DOHH2 (cell line): ENCODE data around the gene KIF26B.

Experiments used
- H3F3A ChIP-seq: fragments of 200-600 bp; sonication (generic), shearing (Covaris generic); 2 replicates; pipeline ENCODE4 v1.6.0; 2016; ENCODE audit warnings: antibody characterized with exemption, mild to moderate bottlenecking; ENCODE audit not compliant: control insufficient read depth, insufficient read depth
- H3K27ac ChIP-seq: fragments of 200-600 bp; sonication (generic); 2 replicates; pipeline ENCODE4 v1.5.1; 2014; ENCODE audit warnings: low read depth, mild to moderate bottlenecking, low read length, moderate library complexity
- H3K27me3 ChIP-seq: fragments of 200-600 bp; sonication (generic); 2 replicates; pipeline ENCODE4 v1.6.1; 2014; ENCODE audit warnings: mild to moderate bottlenecking, low read length, mixed read lengths; ENCODE audit not compliant: control insufficient read depth
- H3K36me3 ChIP-seq: fragments of 200-600 bp; sonication (generic); 2 replicates; pipeline ENCODE4 v1.6.1; 2014; ENCODE audit warnings: mild to moderate bottlenecking, low read length, moderate library complexity, mixed read lengths; ENCODE audit not compliant: control insufficient read depth
- H3K4me1 ChIP-seq: fragments of 200-600 bp; sonication (generic); 2 replicates; pipeline ENCODE4 v1.6.1; 2014; ENCODE audit warnings: mild to moderate bottlenecking, low read length, mixed read lengths; ENCODE audit not compliant: control insufficient read depth
- H3K4me2 ChIP-seq: fragments of 200-600 bp; sonication (generic); 2 replicates; pipeline ENCODE4 v1.6.0; 2014; ENCODE audit warnings: mild to moderate bottlenecking, low read length, moderate library complexity
- H3K4me3 ChIP-seq: fragments of 200-600 bp; sonication (generic); 2 replicates; pipeline ENCODE4 v1.5.1; 2014; ENCODE audit warnings: mild to moderate bottlenecking, low read length, mixed read lengths
- H3K79me2 ChIP-seq: fragments of 200-600 bp; sonication (generic); 2 replicates; pipeline ENCODE4 v1.6.1; 2014; ENCODE audit warnings: mild to moderate bottlenecking, low read length, mixed read lengths; ENCODE audit not compliant: control insufficient read depth
- H3K9me2 ChIP-seq: fragments of 200-600 bp; sonication (generic); replicated peaks from 2 replicates; pipeline ENCODE4 v1.6.1; 2014; ENCODE audit warnings: mild to moderate bottlenecking, low read length, mixed read lengths; ENCODE audit not compliant: control insufficient read depth
- H3K9me3 ChIP-seq: fragments of 200-600 bp; sonication (generic); 2 replicates; pipeline ENCODE4 v1.6.1; 2014; ENCODE audit warnings: antibody characterized with exemption, low read length, mixed read lengths; ENCODE audit not compliant: control insufficient read depth, insufficient read depth
- H4K20me1 ChIP-seq: fragments of 200-600 bp; sonication (generic); 2 replicates; pipeline ENCODE4 v1.6.0; 2014; ENCODE audit warnings: low read depth, mild to moderate bottlenecking, antibody characterized with exemption, low read length, moderate library complexity; ENCODE audit not compliant: control insufficient read depth, insufficient read depth
- EZH2phosphoT487 ChIP-seq: fragments of 200-600 bp; sonication (generic); IDR thresholded peaks from 2 replicates; pipeline ENCODE4 v1.6.1; 2017; ENCODE audit warnings: borderline replicate concordance, mild to moderate bottlenecking, antibody characterized with exemption, low read length, moderate library complexity, mixed read lengths
- TF ChIP-seq, protein P1 (sequence below): fragments of 200-600 bp; sonication (generic); IDR thresholded peaks from one replicate; pipeline ENCODE4 v1.5.1; 2014; ENCODE audit warnings: antibody characterized with exemption, mild to moderate bottlenecking, low read depth, low read length; ENCODE audit not compliant: poor library complexity, severe bottlenecking

The KIF26B gene

DNA sequence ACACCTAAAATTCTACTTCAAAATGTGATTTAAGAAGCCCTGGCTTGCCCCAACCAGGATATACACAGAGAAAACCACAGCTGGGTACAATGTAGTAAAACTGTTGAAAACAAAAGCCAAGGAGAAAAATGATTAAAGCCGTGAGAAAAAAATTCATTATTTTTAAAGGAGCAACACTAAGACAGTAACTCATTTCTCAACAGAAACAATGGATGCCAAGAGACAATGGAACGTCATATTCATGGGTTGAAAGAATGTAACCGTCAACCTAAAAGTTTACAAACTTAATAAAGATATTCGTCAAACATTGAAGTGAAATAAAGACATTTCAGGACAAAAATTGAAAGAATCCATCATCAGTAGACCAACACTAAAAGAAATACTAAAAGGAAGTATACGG is 340.9 kb downstream of the KIF26B start:
- Histone ChIP-seq H3K4me2 (no peak overlapping the region), H3K79me2 (no peaks in the 10 kb centered on the region), H4K20me1 (no peaks in the 10 kb centered on the region), H3K4me3 (no peak overlapping the region), H3K9me3 (no peaks in the 10 kb centered on the region), H3K27me3 (0 out of 2 replicates have a peak, but pooled peaks cover 3% of the 10 kb centered on the region), H3K9me2 (no peaks in the 10 kb centered on the region), H3K4me1 (no peaks in the 10 kb centered on the region), H3F3A (no peaks in the 10 kb centered on the region), H3K27ac (no peak overlapping the region), H3K36me3 (no peaks in the 10 kb centered on the region)
- TF ChIP-seq EZH2phosphoT487, result no peak
- TF ChIP-seq, protein P1, sequence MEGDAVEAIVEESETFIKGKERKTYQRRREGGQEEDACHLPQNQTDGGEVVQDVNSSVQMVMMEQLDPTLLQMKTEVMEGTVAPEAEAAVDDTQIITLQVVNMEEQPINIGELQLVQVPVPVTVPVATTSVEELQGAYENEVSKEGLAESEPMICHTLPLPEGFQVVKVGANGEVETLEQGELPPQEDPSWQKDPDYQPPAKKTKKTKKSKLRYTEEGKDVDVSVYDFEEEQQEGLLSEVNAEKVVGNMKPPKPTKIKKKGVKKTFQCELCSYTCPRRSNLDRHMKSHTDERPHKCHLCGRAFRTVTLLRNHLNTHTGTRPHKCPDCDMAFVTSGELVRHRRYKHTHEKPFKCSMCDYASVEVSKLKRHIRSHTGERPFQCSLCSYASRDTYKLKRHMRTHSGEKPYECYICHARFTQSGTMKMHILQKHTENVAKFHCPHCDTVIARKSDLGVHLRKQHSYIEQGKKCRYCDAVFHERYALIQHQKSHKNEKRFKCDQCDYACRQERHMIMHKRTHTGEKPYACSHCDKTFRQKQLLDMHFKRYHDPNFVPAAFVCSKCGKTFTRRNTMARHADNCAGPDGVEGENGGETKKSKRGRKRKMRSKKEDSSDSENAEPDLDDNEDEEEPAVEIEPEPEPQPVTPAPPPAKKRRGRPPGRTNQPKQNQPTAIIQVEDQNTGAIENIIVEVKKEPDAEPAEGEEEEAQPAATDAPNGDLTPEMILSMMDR, result no peak

DNA sequence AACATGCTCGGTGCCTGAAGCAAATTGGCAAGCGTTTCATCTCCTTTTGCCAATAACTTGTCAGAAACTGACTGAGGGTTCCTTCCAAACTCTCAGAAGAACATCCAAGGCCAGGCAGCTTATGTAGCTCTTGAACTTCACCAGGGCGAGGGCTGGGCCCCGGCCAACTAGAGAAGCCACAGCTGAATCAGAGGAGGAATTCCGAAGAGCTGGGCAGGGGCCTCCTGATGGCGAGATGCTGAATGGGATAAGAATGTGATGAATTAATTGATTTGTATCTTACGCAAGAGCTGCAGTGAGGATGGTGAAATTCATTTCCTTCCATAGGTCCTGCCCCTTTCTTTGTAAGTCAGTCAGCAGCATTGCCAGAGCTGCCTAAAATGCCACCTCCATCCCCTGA is 345.8 kb downstream of the KIF26B start:
- Histone ChIP-seq H3K4me2 (no peak overlapping the region), H3K4me3 (no peak overlapping the region), H3K36me3 (no peaks in the 10 kb centered on the region), H3K4me1 (no peaks in the 10 kb centered on the region), H4K20me1 (no peaks in the 10 kb centered on the region), H3K27me3 (no peaks in the 10 kb centered on the region), H3K9me3 (no peaks in the 10 kb centered on the region), H3K27ac (no peak overlapping the region), H3K79me2 (no peaks in the 10 kb centered on the region), H3K9me2 (no peaks in the 10 kb centered on the region), H3F3A (no peaks in the 10 kb centered on the region)
- no peak for TF ChIP-seq EZH2phosphoT487
- TF ChIP-seq, protein P1, result no peak

DNA sequence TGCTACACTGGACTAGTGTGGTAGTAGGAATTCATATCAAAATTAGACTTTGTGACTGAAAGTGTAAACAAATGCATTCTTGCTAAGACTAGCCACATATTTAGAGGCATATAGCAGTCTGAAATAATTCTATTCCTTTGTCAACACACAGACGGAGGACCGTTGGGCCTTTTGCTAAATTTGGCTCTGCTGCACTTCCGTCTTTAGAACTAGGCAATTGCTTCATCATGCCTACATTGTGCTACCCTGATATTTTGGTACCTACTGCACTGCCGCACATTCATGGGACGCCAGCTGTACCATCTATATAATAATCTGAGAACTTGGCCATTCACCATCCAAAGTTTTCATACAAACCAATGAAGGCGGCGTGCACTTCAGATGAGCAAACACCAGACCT is 346.8 kb downstream of the KIF26B start:
- H3K4me2 ChIP-seq, result no peak overlapping the region

More for the DNA sequence above, 346.8 kb downstream of the KIF26B start:
- Histone ChIP-seq H3K27me3 (no peaks in the 10 kb centered on the region), H3K36me3 (no peaks in the 10 kb centered on the region), H3K27ac (no peak overlapping the region), H3K79me2 (no peaks in the 10 kb centered on the region), H3K4me3 (no peak overlapping the region), H3K4me1 (no peaks in the 10 kb centered on the region), H3F3A (no peaks in the 10 kb centered on the region), H3K9me3 (no peaks in the 10 kb centered on the region), H3K9me2 (no peaks in the 10 kb centered on the region), H4K20me1 (no peaks in the 10 kb centered on the region)
- TF ChIP-seq EZH2phosphoT487, result no peak
- TF ChIP-seq, protein P1, result no peak
